CD4-positive, alpha-beta memory T cell (primary cell): ENCODE data around the gene CERT1. TPM values are rescaled to one million over a fixed set of nuclear protein-coding genes. Genes with fewer than 3 reads are reported as not detected.

ENCODE experiments used
- CTCF ChIA-PET: fragments of 350-600 bp; sonication (Branson Sonifier 250); formaldehyde crosslinking; loops from one replicate; lab custom pipeline; 2021; ENCODE audit warnings: inconsistent platforms; ENCODE audit not compliant: partially characterized antibody; lab: Charles Lee
- POLR2A ChIA-PET: fragments of 350-600 bp; sonication (Branson Sonifier 250); formaldehyde crosslinking; loops from one replicate; lab custom pipeline; 2021; ENCODE audit not compliant: partially characterized antibody; lab: Charles Lee
- DNase-seq, 5 donors: peaks; one replicate each; pipeline versions ENCODE4 v3.0.0 to v3.0.0-alpha.2; 2020 to 2022; ENCODE audit warnings: mixed read lengths in 1 of 5
- H3K27ac ChIP-seq: one replicate; pipeline ENCODE4 v1.7.0; 2013; ENCODE audit warnings: low read depth, low read length
- H3K27me3 ChIP-seq: 2 replicates; pipeline ENCODE4 v1.7.0; 2013; ENCODE audit warnings: mild to moderate bottlenecking, low read length, moderate library complexity; ENCODE audit not compliant: insufficient read depth
- H3K36me3 ChIP-seq: 2 replicates; pipeline ENCODE4 v1.7.0; 2013; ENCODE audit warnings: mild to moderate bottlenecking, low read length, moderate library complexity; ENCODE audit not compliant: insufficient read depth
- H3K4me1 ChIP-seq: 2 replicates; pipeline ENCODE4 v1.7.0; 2013; ENCODE audit warnings: mild to moderate bottlenecking, low read length, moderate library complexity; ENCODE audit not compliant: insufficient read depth
- H3K4me3 ChIP-seq, 2 donors: one replicate each; pipeline ENCODE4 v1.7.0; 2013; ENCODE audit warnings: low read length in 2 of 2, mild to moderate bottlenecking in 1 of 2
- H3K9me3 ChIP-seq, 2 donors: one replicate each; pipeline ENCODE4 v1.7.0; 2013; ENCODE audit warnings: low read length in 2 of 2, control low read depth in 1 of 2; ENCODE audit not compliant: control insufficient read depth in 1 of 2
- H3K27ac Mint-ChIP-seq, 7 donors: one replicate each; pipeline ENCODE4 v1.8.0; 2020 to 2021; ENCODE audit warnings: mixed read lengths in 7 of 7, mild to moderate bottlenecking in 6 of 7, inconsistent platforms in 3 of 7, moderate library complexity in 3 of 7
- H3K27me3 Mint-ChIP-seq, 2 donors: one replicate each; pipeline ENCODE4 v1.8.0; 2020 to 2021; ENCODE audit warnings: mixed read lengths in 2 of 2
- H3K36me3 Mint-ChIP-seq, 2 donors: one replicate each; pipeline ENCODE4 v1.8.0; 2020 to 2021; ENCODE audit warnings: mixed read lengths in 2 of 2, inconsistent platforms in 1 of 2, mild to moderate bottlenecking in 1 of 2
- H3K4me1 Mint-ChIP-seq, 4 donors: one replicate each; pipeline ENCODE4 v1.8.0; 2020 to 2021; ENCODE audit warnings: mixed read lengths in 4 of 4, mild to moderate bottlenecking in 1 of 4
- H3K4me3 Mint-ChIP-seq, 8 donors: one replicate each; pipeline ENCODE4 v1.8.0; 2020 to 2021; ENCODE audit warnings: mixed read lengths in 8 of 8, mild to moderate bottlenecking in 7 of 8, moderate library complexity in 6 of 8, inconsistent platforms in 3 of 8
- H3K9me3 Mint-ChIP-seq, 8 donors: one replicate each; pipeline ENCODE4 v1.8.0; 2020 to 2021; ENCODE audit warnings: mixed read lengths in 8 of 8, mild to moderate bottlenecking in 5 of 8, inconsistent platforms in 3 of 8, moderate library complexity in 1 of 8
- intact Hi-C: fragments of 100-400 bp; cut with micrococcal nuclease; formaldehyde crosslinking; loops from one replicate; pipeline ENCODE4 v1.15.1; 2023
- polyA plus RNA-seq, 2 donors: library from polyadenylated mRNA; unstranded; fragments of 300-500 nt; fragmentation: Illumina TruSeq; gene quantifications; one replicate each; pipeline ENCODE4 v1.2.3, GENCODE V29; 2021
- total RNA-seq, 2 experiments: library from RNA; stranded (reverse); gene quantifications; one replicate each; pipeline ENCODE4 v1.2.3, GENCODE V29; 2021

The CERT1 gene
- total and polyA plus RNA-seq, 4 experiments from 2014 or later: 16.8 to 49.7 (median 33.2) TPM

- no peak overlapping the region for H3K27ac ChIP-seq
- no peak overlapping the region for H3K4me3 Mint-ChIP-seq
- POLR2A ChIA-PET: no interaction called here
- no peaks in the 10 kb centered on the region for H3K27me3 Mint-ChIP-seq
- H3K36me3 Mint-ChIP-seq: peaks cover 54 to 69% of the 10 kb centered on the region in 2 donors
- H3K36me3 ChIP-seq: peaks cover 54% of the 10 kb centered on the region
- CTCF ChIA-PET: interaction anchor here (1.6 kb wide), 1 partner anchor 14 kb away, joined by 3 read pairs; the partner anchor contains the start of gene HMGCR
- H3K27ac Mint-ChIP-seq: peak overlapping the region in 4 of 7 donors; percentile 28 to 57 (median 46)
- no peaks in the 10 kb centered on the region for H3K4me1 ChIP-seq
- intact Hi-C loops: no loop called here
- H3K9me3 ChIP-seq: no peaks in the 10 kb centered on the region
- H3K9me3 Mint-ChIP-seq: no peaks in the 10 kb centered on the region
- no peak overlapping the region for H3K4me3 ChIP-seq
- no peak for DNase-seq
- H3K4me1 Mint-ChIP-seq: no peaks in the 10 kb centered on the region
- H3K27me3 ChIP-seq: no peaks in the 10 kb centered on the region
Measured at GRCh38 chr5:75351139-75351926, 160.1 kb downstream of the CERT1 start.

- Histone ChIP-seq H3K36me3 (peaks cover 50% of the 10 kb centered on the region), H3K27ac (no peak overlapping the region), H3K9me3 (no peaks in the 10 kb centered on the region), H3K4me1 (no peaks in the 10 kb centered on the region), H3K27me3 (no peaks in the 10 kb centered on the region), H3K4me3 (no peak overlapping the region)
- no peak overlapping the region for H3K27ac Mint-ChIP-seq
- intact Hi-C loops: no loop called here
- no peaks in the 10 kb centered on the region for H3K27me3 Mint-ChIP-seq
- POLR2A ChIA-PET: no interaction called here
- no peaks in the 10 kb centered on the region for H3K9me3 Mint-ChIP-seq
- peaks cover 57 to 71% of the 10 kb centered on the region in 2 donors for H3K36me3 Mint-ChIP-seq
- no peak for DNase-seq
- H3K4me1 Mint-ChIP-seq: no peaks in the 10 kb centered on the region
- no peak overlapping the region for H3K4me3 Mint-ChIP-seq
- CTCF ChIA-PET: no interaction called here
Measured at GRCh38 chr5:75349663-75350062, 161.8 kb downstream of the CERT1 start.

GRCh38 chr5:75348241-75348640 lies 163.2 kb downstream of the CERT1 start:
- ChIA-PET CTCF (no interaction called here), POLR2A (interaction anchor here (0.8 kb wide), 1 partner anchor 12 kb away, joined by 3 read pairs; the partner anchor contains the start of gene HMGCR)
- no peak for DNase-seq
- Mint-ChIP-seq H3K9me3 (no peaks in the 10 kb centered on the region), H3K4me3 (no peak overlapping the region), H3K4me1 (no peaks in the 10 kb centered on the region), H3K27ac (peak overlapping the region in 2 of 7 donors; percentile 16 to 38), H3K36me3 (peaks cover 53 to 72% of the 10 kb centered on the region in 2 donors), H3K27me3 (no peaks in the 10 kb centered on the region)
- H3K4me1 ChIP-seq: no peaks in the 10 kb centered on the region
- intact Hi-C loops: no loop called here
- H3K9me3 ChIP-seq: no peaks in the 10 kb centered on the region
- H3K27me3 ChIP-seq: no peaks in the 10 kb centered on the region
- H3K36me3 ChIP-seq: peaks cover 50% of the 10 kb centered on the region
- H3K27ac ChIP-seq: no peak overlapping the region
- no peak overlapping the region for H3K4me3 ChIP-seq

GRCh38 chr5:75342836-75343235 lies 168.6 kb downstream of the CERT1 start:
- Histone ChIP-seq H3K4me1 (peaks cover 18% of the 10 kb centered on the region), H3K27me3 (no peaks in the 10 kb centered on the region), H3K9me3 (no peaks in the 10 kb centered on the region), H3K27ac (no peak overlapping the region), H3K36me3 (peaks cover 20% of the 10 kb centered on the region), H3K4me3 (no peak overlapping the region)
- intact Hi-C loops: no loop called here
- H3K4me3 Mint-ChIP-seq: no peak overlapping the region
- no peak overlapping the region for H3K27ac Mint-ChIP-seq
- no peaks in the 10 kb centered on the region for H3K27me3 Mint-ChIP-seq
- ChIA-PET POLR2A (no interaction called here), CTCF (interaction anchor here (1.5 kb wide), 1 partner anchor 106 kb away, joined by 3 read pairs; the partner anchor contains the start of gene ANKRD31)
- DNase-seq: no peak
- H3K9me3 Mint-ChIP-seq: no peaks in the 10 kb centered on the region
- peaks cover 23 to 30% of the 10 kb centered on the region in 2 donors for H3K36me3 Mint-ChIP-seq
- peaks cover 26 to 39% (median 30%) of the 10 kb centered on the region in 4 donors for H3K4me1 Mint-ChIP-seq

- Mint-ChIP-seq H3K27me3 (no peaks in the 10 kb centered on the region), H3K36me3 (peaks cover 17 to 27% of the 10 kb centered on the region in 2 donors), H3K4me1 (peaks cover 30 to 43% (median 31%) of the 10 kb centered on the region in 4 donors), H3K27ac (peak overlapping the region in 1 of 7 donors; percentile 8), H3K4me3 (no peak overlapping the region), H3K9me3 (no peaks in the 10 kb centered on the region)
- Histone ChIP-seq H3K36me3 (peaks cover 14% of the 10 kb centered on the region), H3K27me3 (no peaks in the 10 kb centered on the region), H3K27ac (no peak overlapping the region), H3K9me3 (no peaks in the 10 kb centered on the region), H3K4me3 (no peak overlapping the region), H3K4me1 (peaks cover 20% of the 10 kb centered on the region)
- POLR2A ChIA-PET: interaction anchor here (1.3 kb wide), 1 partner anchor 406 kb away, joined by 3 read pairs; no protein-coding TSS in a partner anchor
- intact Hi-C loops: no loop called here
- CTCF ChIA-PET: interaction anchor here (0.7 to 1.0 kb wide), 2 partner anchors 87 to 105 kb away, joined by 3 read pairs; partner anchors contain the start of gene ANKRD31
- DNase-seq: no peak
Measured at GRCh38 chr5:75341934-75342333, 169.5 kb downstream of the CERT1 start.

GRCh38 chr5:75340714-75341478 lies 170.5 kb downstream of the CERT1 start:
- DNase-seq: no peak
- peak overlapping the region in 4 of 7 donors; percentile 13 to 77 (median 64) for H3K27ac Mint-ChIP-seq
- CTCF ChIA-PET: interaction anchor here (0.7 to 1.0 kb wide), 2 partner anchors 86 to 104 kb away, joined by 3 read pairs; partner anchors contain the start of gene ANKRD31
- Histone ChIP-seq H3K27me3 (no peaks in the 10 kb centered on the region), H3K27ac (no peak overlapping the region), H3K36me3 (peaks cover 6% of the 10 kb centered on the region), H3K4me3 (no peak overlapping the region), H3K4me1 (peaks cover 26% of the 10 kb centered on the region), H3K9me3 (no peaks in the 10 kb centered on the region)
- POLR2A ChIA-PET: interaction anchor here (1.3 kb wide), 1 partner anchor 405 kb away, joined by 3 read pairs; no protein-coding TSS in a partner anchor
- intact Hi-C loops: no loop called here
- no peaks in the 10 kb centered on the region for H3K9me3 Mint-ChIP-seq
- H3K4me1 Mint-ChIP-seq: peaks cover 30 to 43% (median 31%) of the 10 kb centered on the region in 4 donors
- H3K27me3 Mint-ChIP-seq: no peaks in the 10 kb centered on the region
- H3K4me3 Mint-ChIP-seq: no peak overlapping the region
- H3K36me3 Mint-ChIP-seq: peaks cover 11 to 21% of the 10 kb centered on the region in 2 donors
